Endometrial microvascular endothelial cells (primary cell): ENCODE measurements around the gene DLG1. TPM values are rescaled to one million over a fixed set of nuclear protein-coding genes. Genes with fewer than 3 reads are reported as not detected.

Source experiments
- in situ Hi-C: cut with HindIII; loops from 2 replicates; pipeline ENCODE4 v1.10.0; 2017; ENCODE audit warnings: low sequenced_read_pairs, low pct_unique_long_range_greater_than_20kb; ENCODE audit errors: inconsistent ontology term
- total RNA-seq: library from RNA; depleted of rRNA; stranded (reverse); fragments of >200 nt; gene quantifications from one replicate; pipeline ENCODE4 v1.2.3, GENCODE V29; 2015; ENCODE audit errors: inconsistent ontology term

DLG1 gene
- 32.8 TPM for total RNA-seq

DNA sequence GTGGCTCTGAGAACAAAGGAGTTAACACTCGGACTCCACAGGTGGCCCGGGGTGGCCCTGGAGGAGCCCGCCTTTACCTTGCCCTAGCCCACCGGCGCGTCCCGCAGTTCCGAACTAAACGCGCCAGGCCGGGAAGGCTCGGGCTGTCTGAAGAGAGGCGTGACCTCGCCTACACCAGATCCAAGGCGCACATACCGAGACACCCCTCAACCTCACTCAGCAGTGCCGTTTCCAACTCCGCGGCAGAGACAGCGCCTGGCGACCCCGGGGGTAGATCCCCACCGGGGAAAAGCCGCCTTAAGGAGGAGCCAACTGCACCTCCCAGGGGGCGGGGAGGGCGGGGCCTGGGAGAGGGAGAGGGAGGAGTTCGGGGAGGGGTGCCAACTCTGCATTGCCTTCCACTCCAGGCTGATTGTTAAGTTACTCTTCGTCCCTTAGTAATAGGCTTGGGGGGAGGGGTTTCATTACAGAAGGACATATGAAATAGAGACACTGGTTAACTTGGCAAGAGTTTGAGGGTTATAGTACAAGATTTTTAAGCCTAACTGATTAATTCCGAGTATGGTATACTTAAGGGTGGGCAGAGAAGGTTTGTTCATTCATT, at the start of gene DLG1:
DLG1 (minus strand) TSS at position 272 of the 604 bp plus-strand sequence. CDS start 1,408 bp downstream, outside the sequence.
- in situ Hi-C loops = loop anchor here (25.0 kb wide), 1 partner anchor 164 kb away; no protein-coding TSS in a partner anchor

DNA sequence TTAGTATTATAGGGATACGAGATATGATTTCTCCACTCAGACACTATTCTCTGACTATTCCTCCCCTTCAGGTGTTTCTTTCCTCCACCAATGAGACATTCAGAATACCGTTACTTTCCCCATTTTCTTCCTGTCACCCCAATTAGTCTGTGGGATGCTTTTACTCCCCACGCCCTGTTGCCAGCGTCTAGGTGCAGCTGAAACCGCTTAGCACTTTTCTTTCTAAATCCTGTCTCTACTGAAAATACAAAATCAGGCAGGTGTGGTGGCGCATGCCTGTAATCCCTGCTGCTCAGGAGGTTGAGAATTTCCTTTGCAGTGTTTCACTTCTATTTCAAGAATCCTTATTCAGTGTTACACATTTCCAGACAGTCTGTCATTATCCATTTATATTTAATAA, 49.6 kb upstream of the DLG1 start:
- in situ Hi-C loops = no loop called here

DNA sequence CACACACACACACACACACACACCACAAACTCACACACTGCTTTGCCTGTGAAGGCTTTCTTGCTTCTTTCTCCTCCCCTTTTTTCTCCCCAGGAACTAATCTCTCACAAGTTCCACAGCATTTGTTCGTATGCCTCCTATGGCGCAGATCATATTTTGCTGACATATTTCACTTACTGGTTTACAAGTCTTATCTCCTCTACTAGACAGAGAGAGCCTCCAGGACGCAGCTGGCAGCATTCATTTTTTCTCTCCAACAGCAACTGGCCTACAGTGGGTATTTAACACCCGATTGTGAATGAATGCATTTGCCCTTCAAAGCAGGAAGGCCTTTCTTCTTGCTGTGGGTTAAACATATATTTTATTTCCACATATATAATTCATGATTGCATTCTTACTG, 47.0 kb upstream of the DLG1 start:
- in situ Hi-C loops = no loop called here

DNA sequence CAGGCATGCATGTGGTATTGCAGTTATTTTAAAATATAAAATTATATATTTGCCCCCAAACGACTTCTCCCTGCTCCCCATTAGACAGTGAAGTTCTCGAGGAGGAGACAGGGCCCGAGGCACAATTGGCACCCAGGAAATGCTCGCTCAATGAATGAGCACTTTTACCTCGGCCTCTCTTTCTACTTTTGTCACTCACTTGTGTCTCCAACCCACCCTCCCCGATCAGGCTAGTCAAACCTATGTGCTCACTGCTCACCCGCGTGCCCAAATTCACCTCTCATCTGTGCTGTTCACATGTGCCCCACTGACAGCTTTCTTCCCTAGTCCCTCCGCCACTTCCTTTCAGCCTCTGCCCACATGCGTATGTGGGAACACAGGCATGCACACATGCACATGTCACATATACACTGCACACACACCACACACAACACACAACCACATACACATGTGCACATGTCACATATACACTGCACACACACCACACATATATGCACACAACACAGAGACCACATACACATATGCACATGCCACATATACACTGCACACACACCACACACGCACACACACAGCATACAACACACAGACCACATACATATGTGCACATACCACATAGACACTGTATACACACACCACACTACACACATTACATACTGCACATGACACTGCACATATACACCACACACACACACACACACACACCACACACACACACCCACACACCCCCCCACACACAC, 46.3 kb upstream of the DLG1 start:
- in situ Hi-C loops = no loop called here

DNA sequence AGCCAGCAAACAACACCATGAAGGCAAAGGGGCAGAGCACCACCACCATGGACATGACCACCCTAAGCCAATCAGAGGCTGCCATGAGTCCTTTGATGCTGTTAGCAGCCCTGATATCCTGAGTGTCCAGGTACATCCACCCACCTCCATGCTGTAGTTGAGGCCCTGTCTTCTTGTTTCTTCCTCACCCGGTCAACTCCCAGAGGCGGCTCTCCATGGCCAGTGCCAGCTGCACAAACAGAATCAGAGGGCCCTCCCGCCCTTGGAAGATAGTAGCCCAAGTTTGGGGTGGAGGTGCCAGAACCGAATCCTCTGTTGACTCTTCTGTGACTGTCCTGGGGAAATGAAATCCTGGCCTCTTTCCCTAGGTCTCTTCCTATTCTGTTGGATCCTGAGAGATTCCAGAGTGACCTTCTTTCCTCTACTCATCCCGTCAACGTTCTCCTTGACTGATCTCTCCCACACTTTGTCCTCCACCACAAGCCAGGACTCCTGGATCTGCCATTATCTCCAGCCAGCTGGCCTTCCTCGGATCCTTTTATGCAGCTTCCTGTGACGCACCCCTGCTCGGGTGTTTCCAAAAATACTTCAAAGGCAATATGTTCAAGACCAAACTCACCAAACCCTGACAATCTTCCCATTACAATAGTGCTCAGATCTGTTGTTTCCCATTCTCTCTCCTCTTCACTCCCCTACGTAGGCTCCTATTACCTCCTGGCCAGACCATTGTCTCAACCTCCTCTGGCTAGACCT, 45.4 kb upstream of the DLG1 start:
- in situ Hi-C loops = no loop called here

DNA sequence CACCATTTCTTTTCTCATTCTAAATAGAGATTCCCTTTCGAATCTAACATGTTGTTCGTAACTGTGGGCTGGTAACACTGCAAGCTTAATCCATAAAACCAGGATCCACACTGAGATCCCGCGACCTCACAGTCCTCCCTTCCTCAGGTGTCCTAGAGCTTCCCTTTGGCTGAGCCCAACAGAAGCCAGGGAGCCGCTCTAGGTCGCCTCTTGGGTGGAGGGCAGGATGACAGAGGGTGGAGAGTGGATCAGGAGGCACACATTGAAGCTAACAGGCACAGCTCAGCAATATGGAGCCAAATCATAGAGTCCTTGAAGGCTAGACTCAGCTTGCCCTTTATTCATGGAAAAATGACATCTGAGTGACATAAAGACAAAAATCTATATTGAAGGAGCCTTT, 44.7 kb upstream of the DLG1 start:
- in situ Hi-C loops = no loop called here

DNA sequence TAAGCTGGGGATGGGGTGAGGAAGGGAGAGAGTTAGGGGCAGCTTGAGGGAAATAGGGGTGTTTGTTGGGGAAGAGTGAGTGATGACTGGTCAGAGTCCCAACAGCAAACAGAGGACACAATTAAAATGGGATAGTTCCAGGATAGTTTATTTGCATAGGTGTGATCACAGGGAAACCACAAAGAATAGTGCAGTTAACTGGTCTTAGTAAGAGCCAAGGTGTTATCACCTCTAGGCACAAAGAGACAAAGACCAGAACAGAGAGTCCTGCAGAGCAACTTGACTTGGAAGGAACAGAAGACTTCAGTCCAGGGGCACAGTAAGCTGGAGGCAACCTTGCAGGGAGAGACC, 42.1 kb upstream of the DLG1 start:
- in situ Hi-C loops = no loop called here

DNA sequence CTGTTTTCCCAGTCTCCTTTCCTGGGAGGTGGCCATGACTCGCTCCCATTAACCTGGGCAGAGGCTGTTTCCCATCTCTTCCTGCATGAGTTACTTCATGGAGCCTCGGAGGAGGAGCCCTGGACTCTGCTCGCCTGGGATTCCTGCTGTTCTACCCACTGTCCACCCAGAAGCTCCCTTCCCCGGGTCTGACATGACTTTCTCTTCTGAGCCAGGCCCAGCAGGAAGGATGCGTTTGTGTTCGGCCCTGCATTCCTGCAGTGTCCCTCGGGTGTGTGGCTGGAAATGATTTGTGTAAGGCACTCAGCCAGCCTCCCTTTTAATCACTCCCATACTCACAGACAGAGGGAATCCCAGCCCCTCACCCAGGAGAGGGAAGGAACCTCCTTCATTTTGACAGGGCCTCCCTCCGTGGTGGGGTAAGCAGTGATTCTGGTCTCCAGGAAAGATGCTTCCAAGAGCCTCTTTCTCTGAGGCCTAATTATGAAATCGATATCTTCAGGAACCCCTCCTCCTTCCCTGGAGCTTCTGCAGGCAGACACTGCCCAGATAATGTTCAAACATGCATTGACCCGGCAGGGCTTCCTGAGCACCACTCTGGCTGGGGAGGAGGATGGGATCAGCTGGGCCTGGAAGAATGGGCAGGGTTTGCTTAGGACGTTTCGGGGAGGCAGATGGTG, 41.6 kb upstream of the DLG1 start:
- in situ Hi-C loops = no loop called here

DNA sequence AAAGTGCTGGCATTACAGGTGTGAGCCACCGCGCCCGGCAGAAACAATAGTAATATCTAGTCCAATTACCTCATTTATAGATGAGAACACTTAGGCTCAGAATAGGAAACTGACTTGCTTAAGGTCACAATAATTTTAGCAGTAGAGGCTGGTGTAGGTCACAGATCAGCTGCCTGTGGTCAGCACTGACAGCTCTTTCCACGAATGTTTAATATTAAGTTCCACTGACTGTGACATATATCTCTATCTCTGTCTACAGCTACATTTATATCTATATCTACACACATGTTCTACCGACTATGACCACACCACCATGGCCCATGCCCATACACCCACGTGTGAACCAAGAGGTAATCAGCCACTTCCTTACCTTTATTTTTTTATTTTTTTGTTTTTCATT, 40.2 kb upstream of the DLG1 start:
- in situ Hi-C loops = no loop called here

DNA sequence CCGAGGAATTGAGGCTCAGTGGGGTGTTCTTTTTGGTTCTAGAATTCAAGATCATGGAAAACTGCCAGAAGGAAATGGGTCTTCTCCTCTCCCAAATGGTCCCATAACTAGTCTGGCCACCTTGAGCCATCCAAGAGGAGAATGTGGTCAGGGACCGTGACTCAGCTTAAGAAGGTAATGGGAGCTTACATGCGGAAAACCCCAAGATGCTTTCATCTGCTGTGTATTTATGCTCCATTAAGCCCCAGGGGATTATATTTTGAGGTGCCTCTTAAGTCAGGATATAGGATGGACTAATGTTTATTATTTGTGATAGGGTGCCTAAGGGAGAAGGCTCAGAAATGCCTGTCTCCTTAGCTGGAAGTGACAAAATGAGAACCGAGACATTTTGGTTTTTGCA, 39.2 kb upstream of the DLG1 start:
- in situ Hi-C loops = no loop called here

DNA sequence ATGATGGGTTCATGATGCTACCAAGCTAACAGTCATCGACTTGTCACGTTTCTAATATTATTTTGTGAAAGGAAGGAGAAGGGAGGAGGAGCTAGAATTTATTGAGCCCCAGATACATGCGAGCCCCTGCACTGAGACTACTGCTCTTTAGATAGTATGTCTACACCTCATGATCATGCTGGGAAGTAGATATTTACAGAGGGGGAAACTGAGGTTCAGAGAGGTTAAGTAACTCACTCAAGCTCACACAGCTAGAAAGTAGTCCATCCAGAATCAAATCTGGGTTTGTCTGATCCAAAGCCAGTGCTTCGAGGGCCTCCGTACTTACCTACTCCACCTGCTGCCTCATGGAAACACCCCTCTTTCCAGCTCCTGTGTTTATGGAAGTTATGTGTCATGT, 38.8 kb upstream of the DLG1 start:
- in situ Hi-C loops = no loop called here

DNA sequence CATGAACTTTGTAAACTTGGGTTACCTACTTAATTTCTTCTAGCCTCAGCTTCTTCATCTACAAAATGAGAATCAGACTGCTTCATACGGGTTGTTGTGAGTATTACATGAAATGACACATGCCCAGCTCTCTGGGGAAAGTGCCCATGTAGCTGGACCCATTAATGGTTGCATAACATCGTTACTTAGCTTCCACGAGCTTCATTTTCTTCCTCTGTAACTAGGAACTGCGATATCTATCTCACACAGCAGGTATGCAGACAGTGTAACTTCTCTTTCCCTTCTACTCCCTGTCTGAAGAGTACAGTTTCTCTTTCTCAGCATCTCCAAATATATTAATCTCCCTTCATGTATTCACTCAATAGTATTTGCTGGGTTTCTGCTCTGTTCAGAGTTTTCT, 37.9 kb upstream of the DLG1 start:
- in situ Hi-C loops = no loop called here

DNA sequence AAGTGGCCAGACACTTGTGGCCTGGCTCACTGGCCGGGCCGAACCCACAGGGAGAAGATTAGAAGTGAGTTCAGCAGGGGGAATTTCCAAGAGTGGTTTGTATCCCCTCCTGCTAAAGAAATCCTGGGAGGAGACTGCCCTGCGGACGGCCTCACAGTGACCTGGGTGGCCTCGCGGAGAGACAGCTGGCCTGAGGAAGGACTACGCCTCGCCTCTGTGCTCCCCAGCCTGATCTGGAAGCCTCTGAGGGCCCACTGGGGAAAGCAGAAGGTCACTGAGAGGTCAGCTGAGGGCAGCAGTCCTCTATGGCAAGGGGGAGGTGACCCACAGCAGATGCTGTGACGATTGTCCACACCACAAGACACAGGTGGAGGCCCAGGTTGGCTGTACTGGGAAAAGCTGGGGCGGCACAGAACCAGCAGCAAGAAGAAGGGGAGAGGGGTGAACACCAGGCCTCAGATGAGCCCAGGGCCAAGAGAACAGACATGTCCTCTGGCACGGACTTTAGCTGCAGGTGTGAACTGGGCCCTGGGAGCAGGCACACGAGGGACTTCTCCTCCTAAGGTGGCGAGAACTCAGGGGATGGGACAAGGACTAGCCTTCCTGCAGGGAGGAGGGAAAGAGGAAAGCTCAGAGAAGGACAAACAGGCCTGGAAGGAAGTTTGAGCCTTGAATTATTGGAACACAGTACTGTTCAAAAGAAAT, 37.2 kb upstream of the DLG1 start:
- in situ Hi-C loops = no loop called here

DNA sequence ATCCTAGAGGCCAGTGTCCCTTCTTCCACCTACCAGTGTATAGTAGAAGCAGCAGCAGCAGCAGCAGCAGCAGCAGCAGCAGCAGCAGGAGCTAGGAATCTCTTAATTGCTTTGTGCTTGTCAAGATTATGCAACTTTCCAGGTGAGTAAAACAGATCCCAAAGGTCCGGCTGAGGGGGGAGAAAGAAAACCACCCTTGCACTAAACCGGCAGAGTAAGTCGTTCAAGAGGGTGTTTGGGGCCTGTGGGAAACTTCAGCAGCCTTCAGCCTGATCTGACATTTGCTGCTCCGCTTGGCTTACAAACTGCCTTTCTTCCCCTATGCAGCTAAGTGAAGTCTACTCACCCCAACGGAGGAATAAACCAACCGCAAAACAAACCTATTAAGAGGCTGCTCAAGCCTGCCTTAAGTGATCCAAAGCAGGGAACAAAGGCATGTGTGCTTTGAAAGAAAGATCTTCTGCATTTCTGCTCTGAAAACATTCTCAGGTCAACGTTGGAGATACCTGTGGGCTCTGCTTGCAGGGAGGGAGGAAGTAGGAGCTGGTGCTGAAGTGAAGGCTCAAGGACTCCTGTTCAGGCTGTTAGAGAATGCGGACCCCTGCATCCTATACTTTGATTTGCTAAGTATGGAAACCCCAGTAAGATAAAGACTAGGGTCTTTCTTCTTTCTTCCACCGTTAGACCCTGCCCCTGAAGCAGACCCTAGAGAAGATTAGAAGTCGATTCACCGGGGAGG, 35.7 kb upstream of the DLG1 start:
- in situ Hi-C loops = no loop called here

DNA sequence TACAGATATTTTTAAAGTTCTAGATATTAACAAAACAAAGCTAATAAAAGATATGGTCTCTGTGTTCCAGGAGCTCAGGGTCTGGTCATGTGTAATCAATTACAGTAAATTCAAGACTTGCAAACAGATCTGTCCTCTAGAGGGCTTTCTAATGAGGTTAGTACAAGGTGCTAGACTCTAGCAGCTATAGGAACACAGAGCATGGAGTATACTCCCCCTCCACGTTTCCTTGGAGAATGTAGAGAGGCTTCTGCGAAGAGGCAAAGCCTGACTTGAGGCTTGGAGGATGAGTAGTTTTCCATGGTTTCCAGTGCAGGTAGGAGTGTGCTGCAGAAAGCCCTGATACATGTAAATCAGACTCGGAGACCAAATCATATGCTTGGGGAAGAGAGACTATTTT, 32.7 kb upstream of the DLG1 start:
- in situ Hi-C loops = no loop called here

DNA sequence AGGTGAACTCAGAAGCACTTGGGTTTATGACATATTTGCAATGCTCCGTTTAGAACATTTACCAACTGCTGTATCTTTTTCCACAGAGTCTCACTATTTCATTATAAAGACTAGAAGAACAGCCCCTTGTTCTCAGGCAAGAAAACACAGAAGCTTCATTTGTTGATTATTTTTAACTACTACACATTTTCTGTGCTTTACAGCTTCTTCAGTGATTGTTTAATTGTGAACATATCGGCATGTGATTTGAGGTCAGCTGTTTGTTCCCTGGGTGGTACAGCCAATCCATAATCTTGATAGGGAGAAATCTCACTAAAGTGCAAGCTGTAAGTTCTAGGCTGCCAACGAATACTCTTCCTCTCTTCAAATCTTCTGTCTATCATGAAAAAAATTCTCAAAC, 31.0 kb upstream of the DLG1 start:
- in situ Hi-C loops = no loop called here

DNA sequence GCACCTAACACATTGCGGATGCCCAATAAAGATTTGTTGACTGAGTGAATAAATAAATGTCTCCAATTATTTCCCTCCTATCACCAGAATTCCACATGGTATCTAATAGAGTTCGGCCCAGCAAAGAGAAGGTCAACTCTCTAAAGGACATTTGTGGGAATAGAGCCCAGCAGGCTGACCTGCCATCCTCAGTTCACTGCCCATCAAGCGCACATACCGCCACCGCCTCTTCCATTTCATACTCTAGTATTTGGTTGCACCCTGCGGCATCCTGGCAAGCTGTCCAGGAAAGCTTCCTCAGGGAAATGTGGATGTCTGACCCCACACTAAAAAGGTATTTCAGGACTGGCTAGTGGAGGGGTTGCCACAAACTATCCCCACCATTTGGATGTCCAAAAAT, 29.8 kb upstream of the DLG1 start:
- in situ Hi-C loops = no loop called here

DNA sequence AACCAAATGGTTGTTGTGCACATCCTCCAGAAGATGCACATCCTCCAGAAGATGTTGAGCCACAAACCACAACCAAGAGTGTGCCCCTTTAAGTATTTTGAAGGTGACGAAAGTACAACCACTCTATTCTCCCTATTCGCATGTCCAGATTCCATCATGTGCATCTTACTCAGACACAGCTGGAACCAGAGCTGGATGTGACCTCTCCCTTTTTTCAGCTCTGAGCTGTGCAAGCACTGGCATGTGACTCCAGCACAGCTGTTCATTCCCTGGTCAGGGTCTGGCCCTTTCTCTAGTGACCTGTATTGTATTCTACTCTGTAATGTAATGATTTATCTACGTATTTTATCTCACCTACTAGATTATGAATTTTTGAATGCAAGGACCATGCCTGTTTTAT, 29.3 kb upstream of the DLG1 start:
- in situ Hi-C loops = no loop called here
